ENCODE measurements around the gene FOXN4. TPM values are rescaled to one million over a fixed set of nuclear protein-coding genes. Genes with fewer than 3 reads are reported as not detected.

The FOXN4 gene
- total and polyA plus RNA-seq, 2 of the 13 experiments (the other 11 are each of a cell fraction or from before 2014, with no cell fraction given), result 0.11 TPM; not detected in 1

GRCh38 chr12:109247831-109248654, 61.0 kb downstream of the FOXN4 start (continued):
- TF ChIP-seq, protein P1, sequence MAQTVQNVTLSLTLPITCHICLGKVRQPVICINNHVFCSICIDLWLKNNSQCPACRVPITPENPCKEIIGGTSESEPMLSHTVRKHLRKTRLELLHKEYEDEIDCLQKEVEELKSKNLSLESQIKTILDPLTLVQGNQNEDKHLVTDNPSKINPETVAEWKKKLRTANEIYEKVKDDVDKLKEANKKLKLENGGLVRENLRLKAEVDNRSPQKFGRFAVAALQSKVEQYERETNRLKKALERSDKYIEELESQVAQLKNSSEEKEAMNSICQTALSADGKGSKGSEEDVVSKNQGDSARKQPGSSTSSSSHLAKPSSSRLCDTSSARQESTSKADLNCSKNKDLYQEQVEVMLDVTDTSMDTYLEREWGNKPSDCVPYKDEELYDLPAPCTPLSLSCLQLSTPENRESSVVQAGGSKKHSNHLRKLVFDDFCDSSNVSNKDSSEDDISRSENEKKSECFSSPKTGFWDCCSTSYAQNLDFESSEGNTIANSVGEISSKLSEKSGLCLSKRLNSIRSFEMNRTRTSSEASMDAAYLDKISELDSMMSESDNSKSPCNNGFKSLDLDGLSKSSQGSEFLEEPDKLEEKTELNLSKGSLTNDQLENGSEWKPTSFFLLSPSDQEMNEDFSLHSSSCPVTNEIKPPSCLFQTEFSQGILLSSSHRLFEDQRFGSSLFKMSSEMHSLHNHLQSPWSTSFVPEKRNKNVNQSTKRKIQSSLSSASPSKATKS (CRISPR knock-in tag; IDR thresholded peaks at IDR 0.05), result no peak
- TF ChIP-seq, protein P2, sequence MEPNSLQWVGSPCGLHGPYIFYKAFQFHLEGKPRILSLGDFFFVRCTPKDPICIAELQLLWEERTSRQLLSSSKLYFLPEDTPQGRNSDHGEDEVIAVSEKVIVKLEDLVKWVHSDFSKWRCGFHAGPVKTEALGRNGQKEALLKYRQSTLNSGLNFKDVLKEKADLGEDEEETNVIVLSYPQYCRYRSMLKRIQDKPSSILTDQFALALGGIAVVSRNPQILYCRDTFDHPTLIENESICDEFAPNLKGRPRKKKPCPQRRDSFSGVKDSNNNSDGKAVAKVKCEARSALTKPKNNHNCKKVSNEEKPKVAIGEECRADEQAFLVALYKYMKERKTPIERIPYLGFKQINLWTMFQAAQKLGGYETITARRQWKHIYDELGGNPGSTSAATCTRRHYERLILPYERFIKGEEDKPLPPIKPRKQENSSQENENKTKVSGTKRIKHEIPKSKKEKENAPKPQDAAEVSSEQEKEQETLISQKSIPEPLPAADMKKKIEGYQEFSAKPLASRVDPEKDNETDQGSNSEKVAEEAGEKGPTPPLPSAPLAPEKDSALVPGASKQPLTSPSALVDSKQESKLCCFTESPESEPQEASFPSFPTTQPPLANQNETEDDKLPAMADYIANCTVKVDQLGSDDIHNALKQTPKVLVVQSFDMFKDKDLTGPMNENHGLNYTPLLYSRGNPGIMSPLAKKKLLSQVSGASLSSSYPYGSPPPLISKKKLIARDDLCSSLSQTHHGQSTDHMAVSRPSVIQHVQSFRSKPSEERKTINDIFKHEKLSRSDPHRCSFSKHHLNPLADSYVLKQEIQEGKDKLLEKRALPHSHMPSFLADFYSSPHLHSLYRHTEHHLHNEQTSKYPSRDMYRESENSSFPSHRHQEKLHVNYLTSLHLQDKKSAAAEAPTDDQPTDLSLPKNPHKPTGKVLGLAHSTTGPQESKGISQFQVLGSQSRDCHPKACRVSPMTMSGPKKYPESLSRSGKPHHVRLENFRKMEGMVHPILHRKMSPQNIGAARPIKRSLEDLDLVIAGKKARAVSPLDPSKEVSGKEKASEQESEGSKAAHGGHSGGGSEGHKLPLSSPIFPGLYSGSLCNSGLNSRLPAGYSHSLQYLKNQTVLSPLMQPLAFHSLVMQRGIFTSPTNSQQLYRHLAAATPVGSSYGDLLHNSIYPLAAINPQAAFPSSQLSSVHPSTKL (CRISPR knock-in tag; IDR thresholded peaks at IDR 0.05), result peak; percentile 68
- TF ChIP-seq ZNF562 (CRISPR knock-in tag; IDR thresholded peaks at IDR 0.05; ENCODE audit: borderline replicate concordance) (no peak), HNF4G (IDR thresholded peaks at IDR 0.05; ENCODE audit: borderline replicate concordance, low read depth, low read length) (peak; percentile 83), HNF4G (CRISPR knock-in tag; IDR thresholded peaks at IDR 0.05; ENCODE audit: borderline replicate concordance, low read depth) (peak; percentile 56; the same call in 1 of the 2 replicates), ZGPAT (CRISPR knock-in tag; IDR thresholded peaks at IDR 0.05) (peak; percentile 50; the same call in 1 of the 2 replicates), PPARG (CRISPR knock-in tag; conservative IDR thresholded peaks at IDR 0.05) (no peak), NR2F6 (IDR thresholded peaks at IDR 0.05) (no peak), NR2F6 (CRISPR knock-in tag; IDR thresholded peaks at IDR 0.05) (0 out of 2 replicates have a peak, but pooled peaks have one; percentile 17), ZNF547 (CRISPR knock-in tag; IDR thresholded peaks at IDR 0.05) (no peak), ZC3H4 (CRISPR knock-in tag; IDR thresholded peaks at IDR 0.05; ENCODE audit: borderline replicate concordance) (no peak), SALL1 (CRISPR knock-in tag; IDR thresholded peaks at IDR 0.05) (peak; percentile 66; the same call in 1 of the 2 replicates), CBX5 (CRISPR knock-in tag; IDR thresholded peaks at IDR 0.05; ENCODE audit: borderline replicate concordance) (peak; percentile 28; the same call in 1 of the 2 replicates), KLF16 (CRISPR knock-in tag; IDR thresholded peaks at IDR 0.05) (no peak; a peak in 1 of 4 replicates), CREB1 (IDR thresholded peaks at IDR 0.05) (no peak), CREB1 (CRISPR knock-in tag; IDR thresholded peaks at IDR 0.05) (no peak), KAT8 (CRISPR knock-in tag; IDR thresholded peaks at IDR 0.05) (peak; percentile 52; the same call in 1 of the 2 replicates), RXRB (CRISPR knock-in tag; IDR thresholded peaks at IDR 0.05; ENCODE audit: borderline replicate concordance) (0 out of 2 replicates have a peak, but pooled peaks have one; percentile 32), FOSL2 (CRISPR knock-in tag; IDR thresholded peaks at IDR 0.05) (peak; percentile 27; the same call in 1 of the 2 replicates), ZNF296 (CRISPR knock-in tag; conservative IDR thresholded peaks at IDR 0.05) (no peak)
- TF ChIP-seq, protein P3, sequence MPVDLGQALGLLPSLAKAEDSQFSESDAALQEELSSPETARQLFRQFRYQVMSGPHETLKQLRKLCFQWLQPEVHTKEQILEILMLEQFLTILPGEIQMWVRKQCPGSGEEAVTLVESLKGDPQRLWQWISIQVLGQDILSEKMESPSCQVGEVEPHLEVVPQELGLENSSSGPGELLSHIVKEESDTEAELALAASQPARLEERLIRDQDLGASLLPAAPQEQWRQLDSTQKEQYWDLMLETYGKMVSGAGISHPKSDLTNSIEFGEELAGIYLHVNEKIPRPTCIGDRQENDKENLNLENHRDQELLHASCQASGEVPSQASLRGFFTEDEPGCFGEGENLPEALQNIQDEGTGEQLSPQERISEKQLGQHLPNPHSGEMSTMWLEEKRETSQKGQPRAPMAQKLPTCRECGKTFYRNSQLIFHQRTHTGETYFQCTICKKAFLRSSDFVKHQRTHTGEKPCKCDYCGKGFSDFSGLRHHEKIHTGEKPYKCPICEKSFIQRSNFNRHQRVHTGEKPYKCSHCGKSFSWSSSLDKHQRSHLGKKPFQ (CRISPR knock-in tag; IDR thresholded peaks at IDR 0.05; ENCODE audit: insufficient replicate concordance), result no peak
